HepG2 (cell line): ENCODE data around the gene POLR1G. TPM values are rescaled to one million over a fixed set of nuclear protein-coding genes. Genes with fewer than 3 reads are reported as not detected.

Experiments
- BORCS8-MEF2B ChIP-seq: sonication (generic); formaldehyde crosslinking; IDR thresholded peaks from 2 replicates; pipeline ENCODE4 v1.8.0; 2022; ENCODE audit warnings: mild to moderate bottlenecking, missing genetic modification reagents
- BRCA1 ChIP-seq: sonication (generic); formaldehyde crosslinking; IDR thresholded peaks from 2 replicates; pipeline ENCODE4 v1.4.0; 2020; ENCODE audit warnings: missing genetic modification reagents
- CC2D1A ChIP-seq: sonication (generic); formaldehyde crosslinking; IDR thresholded peaks from 2 replicates; pipeline ENCODE4 v1.8.1; 2023; ENCODE audit warnings: mild to moderate bottlenecking, missing genetic modification reagents
- DR1 ChIP-seq: sonication (generic); formaldehyde crosslinking; IDR thresholded peaks from 2 replicates; pipeline ENCODE4 v1.8.0; 2021; ENCODE audit warnings: mild to moderate bottlenecking, missing genetic modification reagents, inconsistent platforms
- EP300 ChIP-seq, 3 experiments: sonication (generic) in 1 of 3; formaldehyde crosslinking in 1 of 3; IDR thresholded peaks; 2 replicates each; pipeline versions ENCODE4 v1.5.1 to v1.6.1; 2011 to 2020; ENCODE audit warnings: low read depth in 2 of 3, low read length in 2 of 3, borderline replicate concordance in 1 of 3, improper control_type of control experiment in 1 of 3, mild to moderate bottlenecking in 1 of 3, missing genetic modification reagents in 1 of 3, moderate library complexity in 1 of 3
- NFRKB ChIP-seq: fragments of 450-650 bp; IDR thresholded peaks from 2 replicates; pipeline ENCODE4 v1.6.1; 2017
- REPIN1 ChIP-seq: sonication (generic); formaldehyde crosslinking; IDR thresholded peaks from 2 replicates; pipeline ENCODE4 v1.8.0; 2022; ENCODE audit warnings: missing genetic modification reagents, low read depth, mild to moderate bottlenecking, borderline replicate concordance
- REXO4 ChIP-seq: sonication (generic); formaldehyde crosslinking; IDR thresholded peaks from 2 replicates; pipeline ENCODE4 v1.8.0; 2022; ENCODE audit warnings: missing genetic modification reagents, mild to moderate bottlenecking, borderline replicate concordance
- RORA ChIP-seq: sonication (generic); formaldehyde crosslinking; IDR thresholded peaks from 2 replicates; pipeline ENCODE4 v1.5.0; 2020; ENCODE audit warnings: mild to moderate bottlenecking, missing genetic modification reagents, moderate library complexity
- YEATS2 ChIP-seq: sonication (generic); formaldehyde crosslinking; IDR thresholded peaks from 2 replicates; pipeline ENCODE4 v1.4.0; 2020; ENCODE audit warnings: missing genetic modification reagents, borderline replicate concordance
- ZBTB38 ChIP-seq: sonication (generic); formaldehyde crosslinking; IDR thresholded peaks from 2 replicates; pipeline ENCODE4 v1.5.1; 2020; ENCODE audit warnings: mild to moderate bottlenecking, missing genetic modification reagents
- ZNF17 ChIP-seq: sonication (generic); formaldehyde crosslinking; IDR thresholded peaks from 2 replicates; pipeline ENCODE4 v1.5.0; 2020; ENCODE audit warnings: mild to moderate bottlenecking, missing genetic modification reagents
- ZNF205 ChIP-seq: IDR thresholded peaks from 2 replicates; pipeline ENCODE4 v1.6.1; 2018; ENCODE audit warnings: missing biosample characterization, missing genetic modification reagents
- ZNF343 ChIP-seq: sonication (generic); formaldehyde crosslinking; IDR thresholded peaks from 2 replicates; pipeline ENCODE4 v1.4.0; 2020; ENCODE audit warnings: mild to moderate bottlenecking, missing genetic modification reagents
- ZNF768 ChIP-seq: sonication (generic); formaldehyde crosslinking; IDR thresholded peaks from 2 replicates; pipeline ENCODE4 v1.4.0; 2020; ENCODE audit warnings: missing genetic modification reagents
- polyA plus RNA-seq, 8 experiments: library from polyadenylated mRNA; depleted of rRNA in 3 of 8; stranded (reverse) in 7 of 8; unstranded in 1 of 8; fragments of >200 nt; fragmentation: Illumina TruSeq in 4 of 8; extraction: Trizol in 4 of 8; gene quantifications; 2 replicates each; pipeline versions ENCODE4 v1.2.1 to v1.2.3, GENCODE V29; 2011 to 2016; ENCODE audit warnings: low read depth in 4 of 8, missing spikeins in 1 of 8, mixed read lengths in 1 of 8; ENCODE audit not compliant: insufficient read depth in 1 of 8
- total RNA-seq, 5 experiments: library from RNA; depleted of rRNA; stranded (reverse); fragments of >200 nt; fragmentation: Illumina TruSeq; extraction: Trizol; gene quantifications; 2 replicates each; pipeline ENCODE4 v1.2.3, GENCODE V29; 2016; ENCODE audit warnings: low read depth in 1 of 5
- TF ChIP-seq, protein P1 (sequence below): IDR thresholded peaks from 2 replicates; pipeline ENCODE4 v1.6.1; 2016
- TF ChIP-seq, protein P2 (sequence below): sonication (generic); formaldehyde crosslinking; IDR thresholded peaks from 2 replicates; pipeline ENCODE4 v1.4.0; 2020; ENCODE audit warnings: mild to moderate bottlenecking, missing genetic modification reagents, borderline replicate concordance
- TF ChIP-seq, protein P3 (sequence below): sonication (generic); formaldehyde crosslinking; IDR thresholded peaks from 2 replicates; pipeline ENCODE4 v1.5.1; 2020; ENCODE audit warnings: mild to moderate bottlenecking, missing genetic modification reagents, borderline replicate concordance
- TF ChIP-seq, protein P4 (sequence below): sonication (generic); formaldehyde crosslinking; IDR thresholded peaks from 2 replicates; pipeline ENCODE4 v1.4.0; 2020; ENCODE audit warnings: missing genetic modification reagents

POLR1G gene
- total and polyA plus RNA-seq, 2 of the 13 experiments (the other 11 are each of a cell fraction or from before 2014, with no cell fraction given), result 3.5 to 20.8 TPM

DNA sequence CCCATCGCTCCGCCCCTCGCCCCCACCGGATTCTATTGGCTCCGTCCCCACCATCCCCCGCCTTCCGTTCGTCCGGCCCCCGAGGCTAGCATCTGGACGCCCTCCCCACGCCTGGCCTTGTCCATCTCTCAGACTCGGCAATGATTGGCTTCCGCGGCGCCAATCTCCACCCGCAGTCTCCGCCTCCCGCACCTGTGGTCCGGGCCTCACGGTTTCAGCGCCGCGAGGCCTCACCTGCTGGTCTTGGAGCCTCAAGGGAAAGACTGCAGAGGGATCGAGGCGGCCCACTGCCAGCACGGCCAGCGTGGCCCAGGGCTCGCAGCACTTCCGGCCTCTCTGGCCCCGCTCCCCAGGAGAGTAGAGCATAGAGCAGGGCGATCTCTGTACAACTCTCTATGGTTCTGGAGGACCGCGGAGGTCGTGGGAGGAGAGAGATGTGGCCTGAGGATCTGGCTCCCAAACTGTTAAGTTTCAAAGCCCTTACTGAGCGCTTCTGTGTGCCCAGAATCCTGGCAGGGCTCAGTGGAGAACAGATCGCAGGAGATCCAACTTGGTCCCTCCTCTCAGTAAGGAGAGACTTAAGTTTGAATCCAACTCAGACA, 17.2 kb downstream of the POLR1G start, which contains the start of gene ERCC1 (continued):
- TF ChIP-seq, protein P1, sequence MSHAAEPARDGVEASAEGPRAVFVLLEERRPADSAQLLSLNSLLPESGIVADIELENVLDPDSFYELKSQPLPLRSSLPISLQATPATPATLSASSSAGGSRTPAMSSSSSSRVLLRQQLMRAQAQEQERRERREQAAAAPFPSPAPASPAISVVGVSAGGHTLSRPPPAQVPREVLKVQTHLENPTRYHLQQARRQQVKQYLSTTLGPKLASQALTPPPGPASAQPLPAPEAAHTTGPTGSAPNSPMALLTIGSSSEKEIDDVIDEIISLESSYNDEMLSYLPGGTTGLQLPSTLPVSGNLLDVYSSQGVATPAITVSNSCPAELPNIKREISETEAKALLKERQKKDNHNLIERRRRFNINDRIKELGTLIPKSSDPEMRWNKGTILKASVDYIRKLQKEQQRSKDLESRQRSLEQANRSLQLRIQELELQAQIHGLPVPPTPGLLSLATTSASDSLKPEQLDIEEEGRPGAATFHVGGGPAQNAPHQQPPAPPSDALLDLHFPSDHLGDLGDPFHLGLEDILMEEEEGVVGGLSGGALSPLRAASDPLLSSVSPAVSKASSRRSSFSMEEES (CRISPR knock-in tag), result peak; percentile 33; the same call in 1 of the 2 replicates
- TF ChIP-seq ZNF205 (CRISPR knock-in tag), result peak; percentile 75; the same call in 1 of the 2 replicates
- TF ChIP-seq NFRKB, result no peak
- TF ChIP-seq ZNF17 (CRISPR knock-in tag), result no peak
- TF ChIP-seq, protein P2, sequence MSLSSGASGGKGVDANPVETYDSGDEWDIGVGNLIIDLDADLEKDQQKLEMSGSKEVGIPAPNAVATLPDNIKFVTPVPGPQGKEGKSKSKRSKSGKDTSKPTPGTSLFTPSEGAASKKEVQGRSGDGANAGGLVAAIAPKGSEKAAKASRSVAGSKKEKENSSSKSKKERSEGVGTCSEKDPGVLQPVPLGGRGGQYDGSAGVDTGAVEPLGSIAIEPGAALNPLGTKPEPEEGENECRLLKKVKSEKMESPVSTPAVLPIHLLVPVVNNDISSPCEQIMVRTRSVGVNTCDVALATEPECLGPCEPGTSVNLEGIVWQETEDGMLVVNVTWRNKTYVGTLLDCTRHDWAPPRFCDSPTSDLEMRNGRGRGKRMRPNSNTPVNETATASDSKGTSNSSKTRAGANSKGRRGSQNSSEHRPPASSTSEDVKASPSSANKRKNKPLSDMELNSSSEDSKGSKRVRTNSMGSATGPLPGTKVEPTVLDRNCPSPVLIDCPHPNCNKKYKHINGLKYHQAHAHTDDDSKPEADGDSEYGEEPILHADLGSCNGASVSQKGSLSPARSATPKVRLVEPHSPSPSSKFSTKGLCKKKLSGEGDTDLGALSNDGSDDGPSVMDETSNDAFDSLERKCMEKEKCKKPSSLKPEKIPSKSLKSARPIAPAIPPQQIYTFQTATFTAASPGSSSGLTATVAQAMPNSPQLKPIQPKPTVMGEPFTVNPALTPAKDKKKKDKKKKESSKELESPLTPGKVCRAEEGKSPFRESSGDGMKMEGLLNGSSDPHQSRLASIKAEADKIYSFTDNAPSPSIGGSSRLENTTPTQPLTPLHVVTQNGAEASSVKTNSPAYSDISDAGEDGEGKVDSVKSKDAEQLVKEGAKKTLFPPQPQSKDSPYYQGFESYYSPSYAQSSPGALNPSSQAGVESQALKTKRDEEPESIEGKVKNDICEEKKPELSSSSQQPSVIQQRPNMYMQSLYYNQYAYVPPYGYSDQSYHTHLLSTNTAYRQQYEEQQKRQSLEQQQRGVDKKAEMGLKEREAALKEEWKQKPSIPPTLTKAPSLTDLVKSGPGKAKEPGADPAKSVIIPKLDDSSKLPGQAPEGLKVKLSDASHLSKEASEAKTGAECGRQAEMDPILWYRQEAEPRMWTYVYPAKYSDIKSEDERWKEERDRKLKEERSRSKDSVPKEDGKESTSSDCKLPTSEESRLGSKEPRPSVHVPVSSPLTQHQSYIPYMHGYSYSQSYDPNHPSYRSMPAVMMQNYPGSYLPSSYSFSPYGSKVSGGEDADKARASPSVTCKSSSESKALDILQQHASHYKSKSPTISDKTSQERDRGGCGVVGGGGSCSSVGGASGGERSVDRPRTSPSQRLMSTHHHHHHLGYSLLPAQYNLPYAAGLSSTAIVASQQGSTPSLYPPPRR (CRISPR knock-in tag), result no peak; the same call in 1 of the 2 replicates
- TF ChIP-seq CC2D1A, result 0 out of 2 replicates have a peak, but pooled peaks have one; percentile 84
- TF ChIP-seq, protein P3, sequence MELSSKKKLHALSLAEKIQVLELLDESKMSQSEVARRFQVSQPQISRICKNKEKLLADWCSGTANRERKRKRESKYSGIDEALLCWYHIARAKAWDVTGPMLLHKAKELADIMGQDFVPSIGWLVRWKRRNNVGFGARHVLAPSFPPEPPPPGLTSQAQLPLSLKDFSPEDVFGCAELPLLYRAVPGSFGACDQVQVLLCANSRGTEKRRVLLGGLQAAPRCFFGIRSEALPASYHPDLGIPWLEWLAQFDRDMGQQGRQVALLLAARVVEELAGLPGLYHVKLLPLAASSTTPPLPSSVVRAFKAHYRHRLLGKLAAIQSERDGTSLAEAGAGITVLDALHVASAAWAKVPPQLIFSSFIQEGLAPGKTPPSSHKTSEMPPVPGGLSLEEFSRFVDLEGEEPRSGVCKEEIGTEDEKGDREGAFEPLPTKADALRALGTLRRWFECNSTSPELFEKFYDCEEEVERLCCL, result peak; percentile 91; the same call in 1 of the 2 replicates
- TF ChIP-seq ZBTB38 (CRISPR knock-in tag), result peak; percentile 79
- TF ChIP-seq, protein P4, sequence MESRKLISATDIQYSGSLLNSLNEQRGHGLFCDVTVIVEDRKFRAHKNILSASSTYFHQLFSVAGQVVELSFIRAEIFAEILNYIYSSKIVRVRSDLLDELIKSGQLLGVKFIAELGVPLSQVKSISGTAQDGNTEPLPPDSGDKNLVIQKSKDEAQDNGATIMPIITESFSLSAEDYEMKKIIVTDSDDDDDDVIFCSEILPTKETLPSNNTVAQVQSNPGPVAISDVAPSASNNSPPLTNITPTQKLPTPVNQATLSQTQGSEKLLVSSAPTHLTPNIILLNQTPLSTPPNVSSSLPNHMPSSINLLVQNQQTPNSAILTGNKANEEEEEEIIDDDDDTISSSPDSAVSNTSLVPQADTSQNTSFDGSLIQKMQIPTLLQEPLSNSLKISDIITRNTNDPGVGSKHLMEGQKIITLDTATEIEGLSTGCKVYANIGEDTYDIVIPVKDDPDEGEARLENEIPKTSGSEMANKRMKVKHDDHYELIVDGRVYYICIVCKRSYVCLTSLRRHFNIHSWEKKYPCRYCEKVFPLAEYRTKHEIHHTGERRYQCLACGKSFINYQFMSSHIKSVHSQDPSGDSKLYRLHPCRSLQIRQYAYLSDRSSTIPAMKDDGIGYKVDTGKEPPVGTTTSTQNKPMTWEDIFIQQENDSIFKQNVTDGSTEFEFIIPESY (CRISPR knock-in tag), result peak; percentile 36; the same call in 1 of the 2 replicates
- TF ChIP-seq YEATS2 (CRISPR knock-in tag), result peak; percentile 74
- TF ChIP-seq REXO4 (CRISPR knock-in tag), result no peak
- TF ChIP-seq ZNF768 (CRISPR knock-in tag), result peak; percentile 52
- no peak for TF ChIP-seq BRCA1 (CRISPR knock-in tag)
- peak; percentile 70; the same call in 1 of the 2 replicates for TF ChIP-seq ZNF343 (CRISPR knock-in tag)
- peak; percentile 75; the same call in 1 of the 2 replicates for TF ChIP-seq REPIN1 (CRISPR knock-in tag)
- peak; percentile 90 for TF ChIP-seq BORCS8-MEF2B (CRISPR knock-in tag)
- TF ChIP-seq RORA, result no peak
- peak; percentile 91 for TF ChIP-seq DR1 (CRISPR knock-in tag)
- 0 out of 4 replicates have a peak, but pooled peaks of 1 of the 2 experiments have one; percentile 17 for TF ChIP-seq EP300 (IDR thresholded peaks at IDR 0.05; ENCODE audit: low read depth in 2 of 2, low read length in 2 of 2)
- TF ChIP-seq EP300 (CRISPR knock-in tag; IDR thresholded peaks at IDR 0.05; ENCODE audit: borderline replicate concordance), result peak; percentile 32; the same call in 1 of the 2 replicates
